GM21576 (cell line): ENCODE data around the gene THAP6.
A peak's percentile ranks its signal among the peaks of the same experiment; 100 is the strongest.
"Not testable (repeated sequence)": the region's sequence is repeated elsewhere in the genome, so short reads cannot be mapped to it uniquely, and the experiment has no call there.

Source experiments
- ATAC-seq: cut with Tn5 transposase; IDR thresholded peaks from one replicate; pipeline ENCODE4 v1.9.1; 2021; ENCODE audit warnings: mild to moderate bottlenecking, moderate library complexity; ENCODE audit not compliant: unreplicated experiment

Gene THAP6, protein sequence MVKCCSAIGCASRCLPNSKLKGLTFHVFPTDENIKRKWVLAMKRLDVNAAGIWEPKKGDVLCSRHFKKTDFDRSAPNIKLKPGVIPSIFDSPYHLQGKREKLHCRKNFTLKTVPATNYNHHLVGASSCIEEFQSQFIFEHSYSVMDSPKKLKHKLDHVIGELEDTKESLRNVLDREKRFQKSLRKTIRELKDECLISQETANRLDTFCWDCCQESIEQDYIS

DNA sequence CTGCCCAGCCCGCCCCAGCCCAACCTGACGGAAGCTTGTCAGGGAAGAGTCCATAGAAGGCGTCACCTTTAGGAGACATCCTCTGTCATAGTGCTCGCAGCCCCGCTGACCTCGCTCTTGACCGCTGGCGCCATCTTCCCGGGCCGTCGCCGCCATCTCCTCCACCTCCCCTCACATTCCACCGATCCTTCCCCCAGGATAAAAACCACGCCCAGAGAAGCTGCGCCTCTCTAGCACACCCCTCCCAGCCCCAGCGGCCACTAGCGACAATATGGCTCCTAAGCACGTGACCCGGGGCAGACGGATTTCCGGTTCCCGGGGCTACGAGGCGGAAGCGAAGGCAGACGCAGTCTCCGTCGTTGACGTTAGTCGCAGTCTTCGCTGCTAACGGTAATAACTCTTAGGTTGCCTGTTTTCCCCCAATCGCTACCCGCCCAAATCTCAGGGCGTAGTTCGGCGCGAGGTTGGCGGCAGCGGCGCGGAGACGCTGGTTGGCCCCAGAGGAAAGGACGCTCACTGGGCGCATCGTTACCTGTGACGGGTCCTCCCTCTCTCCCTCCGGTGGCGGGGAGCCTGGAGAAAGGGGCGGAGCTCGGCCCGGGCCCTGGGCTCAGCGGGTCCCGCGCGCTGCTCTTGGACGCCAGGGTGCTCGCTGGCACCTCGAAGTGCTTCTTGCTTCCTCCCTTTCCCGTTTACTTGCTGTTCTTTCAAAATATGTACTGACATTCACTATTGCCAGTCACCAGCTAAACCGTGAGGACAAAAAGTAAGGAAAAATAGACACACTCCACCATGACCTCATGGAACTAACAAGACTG is at the start of gene THAP6, which contains the start of gene RCHY1:
THAP6 (plus strand) TSS at position 343 of the 818 bp plus-strand sequence. CDS start 980 bp downstream, outside the sequence.
RCHY1 (minus strand) TSS at position 273 of the 818 bp plus-strand sequence; CDS start at position 156, 117 bp downstream.
- peak; percentile 92 for ATAC-seq

DNA sequence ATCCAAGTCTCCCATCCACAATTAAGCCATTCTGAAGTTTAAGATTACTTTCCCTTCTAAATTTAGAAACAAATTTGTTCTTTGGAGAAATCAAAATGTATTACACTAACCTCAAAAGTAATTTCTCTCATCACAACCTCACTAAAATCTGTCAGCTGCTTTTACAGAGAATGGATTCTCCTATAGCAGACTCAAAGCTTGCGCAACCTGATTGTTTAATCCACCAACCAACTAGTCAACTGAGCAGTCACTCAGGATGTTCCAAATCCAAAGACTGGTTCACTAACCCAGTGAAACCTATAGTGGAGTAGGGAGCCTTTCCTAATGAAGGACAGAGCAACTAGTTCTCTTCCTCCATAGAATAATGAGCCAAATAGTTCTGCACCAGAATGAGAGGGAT is 44.4 kb upstream of the THAP6 start:
- ATAC-seq = no peak

DNA sequence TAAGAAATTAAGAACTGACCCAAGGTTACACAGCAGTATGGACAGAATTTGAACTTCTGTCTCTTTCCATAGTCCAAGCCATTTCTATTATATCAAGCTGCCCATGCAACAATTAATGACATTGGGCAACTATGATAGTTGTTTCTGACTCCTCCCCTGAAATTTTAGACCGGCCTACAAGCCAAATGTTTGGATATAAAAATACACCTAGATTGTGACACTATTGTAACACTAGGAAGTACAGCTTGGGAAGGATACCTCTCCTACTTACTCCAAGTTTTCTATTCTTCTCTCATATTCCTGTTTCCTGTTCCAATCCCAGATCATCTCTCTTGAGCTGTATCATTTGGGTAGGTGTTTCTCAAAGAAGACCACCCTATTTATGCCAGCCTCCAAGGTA is 43.5 kb upstream of the THAP6 start:
- no peak for ATAC-seq

DNA sequence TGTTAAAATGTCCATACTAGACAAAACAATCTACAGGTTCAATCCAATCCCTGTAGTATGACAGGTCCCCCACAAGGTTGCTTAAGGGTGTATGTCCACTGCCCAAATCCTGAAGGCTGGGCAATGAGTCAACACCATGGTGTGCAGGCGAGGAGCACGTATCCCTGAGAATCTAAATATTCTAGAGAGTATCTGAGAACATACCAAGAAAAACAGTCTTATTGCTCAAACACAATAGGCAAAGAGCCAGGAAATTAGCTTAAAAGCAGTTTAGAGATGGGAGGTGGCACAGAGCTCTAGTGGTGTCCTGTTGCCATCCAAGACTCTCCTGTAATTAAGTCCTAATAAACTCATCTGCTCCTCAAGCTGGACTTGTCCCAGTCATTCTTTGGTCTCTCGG is 37.1 kb upstream of the THAP6 start:
- ATAC-seq = no peak

DNA sequence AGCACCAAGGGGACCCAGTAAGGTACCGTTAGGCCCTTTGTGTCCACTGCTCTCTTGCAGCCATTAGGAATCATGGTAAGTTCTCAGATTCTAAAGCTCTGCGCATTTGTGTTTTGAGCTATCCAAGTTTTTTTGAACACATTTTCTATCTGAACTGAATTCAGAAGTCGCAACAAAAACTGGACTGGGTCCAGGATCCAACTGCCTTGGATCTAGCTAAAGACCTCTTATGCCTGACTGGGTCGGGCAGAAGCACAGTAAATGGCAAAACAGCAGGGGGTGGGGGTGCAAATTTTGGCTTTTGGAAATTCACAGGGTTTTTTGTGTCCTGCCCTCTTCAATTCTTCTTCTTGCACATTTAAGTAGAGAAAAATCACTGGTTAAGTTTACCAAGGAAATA is 30.1 kb upstream of the THAP6 start:
- no peak for ATAC-seq

DNA sequence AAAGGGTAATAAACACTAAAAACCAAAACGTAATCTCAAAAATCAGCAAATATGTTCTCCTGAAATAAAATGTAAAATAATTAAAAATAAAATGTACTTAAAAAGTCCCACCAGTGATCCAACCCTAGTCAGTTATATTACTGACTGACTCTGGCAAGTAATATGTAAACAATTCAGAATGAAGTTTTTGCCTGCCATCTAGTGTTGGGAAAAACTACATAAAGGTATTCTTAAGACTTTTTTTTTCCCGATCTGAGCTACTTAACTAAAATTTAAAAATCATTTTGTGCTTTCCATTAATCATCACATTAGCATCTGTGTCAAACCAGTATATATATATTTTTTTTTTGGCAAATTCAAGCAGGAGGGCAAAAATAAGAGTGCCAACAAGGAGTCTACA is 24.1 kb upstream of the THAP6 start:
- no peak for ATAC-seq

DNA sequence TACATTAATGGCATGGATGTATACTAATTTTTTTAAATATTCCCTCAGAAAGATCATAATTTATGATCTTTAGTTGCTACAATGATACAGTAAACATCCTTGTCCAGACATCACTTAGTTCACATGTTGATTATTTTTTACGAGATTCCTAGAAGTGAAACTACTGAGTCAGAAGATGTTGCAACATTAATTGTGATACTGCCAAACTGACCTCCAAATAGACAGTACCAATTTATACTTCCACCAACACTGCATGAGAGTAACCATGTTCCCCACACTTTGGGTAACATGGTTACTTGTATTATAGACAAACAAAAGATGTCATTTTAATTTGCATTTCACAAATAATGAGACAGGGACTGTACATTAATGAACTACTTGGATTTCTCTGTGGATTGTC is 19.7 kb upstream of the THAP6 start:
- no peak for ATAC-seq

DNA sequence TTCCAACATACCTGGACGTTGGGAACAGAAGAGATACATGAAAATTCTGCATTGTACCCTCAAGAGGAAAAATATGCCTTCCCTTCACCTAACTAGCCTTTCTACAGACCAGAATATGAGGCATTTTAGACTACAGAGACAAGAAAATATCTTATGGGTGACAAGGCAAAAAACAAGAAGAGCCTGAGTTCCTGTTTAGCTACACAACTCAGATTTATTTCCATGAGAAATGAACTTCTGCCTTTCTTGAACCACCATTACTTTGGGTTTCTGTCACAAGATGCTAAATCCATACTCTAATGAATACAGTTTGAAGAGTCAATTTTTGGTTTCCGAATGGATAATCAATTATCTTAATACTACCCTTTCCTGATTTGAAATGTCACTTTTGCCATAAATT is 18.8 kb upstream of the THAP6 start:
- ATAC-seq = no peak

DNA sequence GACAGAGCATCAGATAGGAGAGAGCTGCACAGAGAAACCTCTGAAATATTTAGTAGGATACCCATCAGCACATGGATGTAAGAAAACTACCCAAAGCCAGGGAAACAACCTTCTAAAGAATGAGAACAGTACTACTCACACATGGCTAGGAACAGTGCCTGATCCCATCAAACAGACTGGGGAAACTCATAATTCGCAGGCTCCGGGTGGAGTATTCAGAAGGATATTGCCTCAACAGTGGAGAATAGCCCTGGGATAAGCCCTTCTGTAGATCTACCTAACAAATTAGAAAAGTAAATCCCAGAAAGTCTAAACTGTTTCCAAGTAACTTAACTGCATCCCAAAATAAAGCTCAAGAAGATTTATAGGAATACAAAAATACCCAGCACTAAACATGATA is 17.9 kb upstream of the THAP6 start:
- ATAC-seq = no peak

DNA sequence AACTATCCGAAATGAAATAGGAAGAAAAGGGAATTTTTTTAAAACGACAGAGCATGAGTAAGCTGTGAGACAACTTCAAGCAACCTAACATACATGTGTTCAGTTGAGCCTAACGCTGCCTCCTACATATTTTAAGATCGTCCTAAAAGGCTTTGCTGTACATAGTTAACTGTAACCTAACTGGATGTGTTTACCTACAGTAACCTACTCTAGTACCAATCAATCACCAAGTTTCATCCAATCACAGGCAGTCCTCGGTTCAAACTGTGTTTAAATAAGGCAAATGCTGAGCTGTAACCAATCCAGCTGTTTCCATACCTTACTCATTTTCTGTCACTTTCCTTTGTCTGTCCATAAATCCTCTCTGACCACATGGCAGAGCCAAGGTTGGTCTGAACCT is 17.1 kb upstream of the THAP6 start:
- no peak for ATAC-seq

DNA sequence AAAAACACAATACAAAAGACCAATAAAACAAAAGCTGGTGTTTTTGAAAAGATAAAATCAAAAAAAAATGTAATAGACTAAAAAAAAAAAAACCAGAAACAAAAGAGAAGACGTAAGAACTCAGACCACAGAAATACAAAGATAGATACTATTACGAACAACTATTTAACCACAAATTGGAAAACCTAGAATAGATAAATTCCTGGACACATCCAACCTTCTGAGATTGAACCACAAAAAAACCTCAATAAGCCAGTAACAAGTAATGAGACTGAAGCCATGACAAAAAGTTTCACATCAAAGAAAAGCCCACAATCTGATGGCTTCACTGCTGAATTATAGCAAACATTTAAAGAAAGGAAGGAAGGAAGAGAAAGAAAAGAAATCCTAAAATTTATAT is 16.2 kb upstream of the THAP6 start:
- no peak for ATAC-seq

DNA sequence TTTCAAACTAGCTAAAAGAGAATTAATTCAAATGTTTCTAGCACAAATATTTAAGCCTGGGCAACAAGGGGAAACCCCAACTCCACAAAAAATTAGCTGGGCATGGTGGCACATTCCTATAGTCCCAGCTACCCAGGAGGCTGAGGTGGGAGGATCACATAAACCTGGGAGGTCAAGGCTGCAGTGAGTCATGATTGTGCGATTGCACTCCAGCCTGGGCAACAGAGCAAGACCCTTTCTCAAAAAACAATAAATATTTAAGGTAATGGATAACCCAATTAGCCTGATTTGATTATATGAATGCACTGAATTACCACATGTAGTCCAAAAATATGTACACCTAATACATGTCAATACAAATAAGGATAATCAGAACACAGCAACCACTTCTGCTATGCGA is 14.4 kb upstream of the THAP6 start:
- ATAC-seq = no peak

DNA sequence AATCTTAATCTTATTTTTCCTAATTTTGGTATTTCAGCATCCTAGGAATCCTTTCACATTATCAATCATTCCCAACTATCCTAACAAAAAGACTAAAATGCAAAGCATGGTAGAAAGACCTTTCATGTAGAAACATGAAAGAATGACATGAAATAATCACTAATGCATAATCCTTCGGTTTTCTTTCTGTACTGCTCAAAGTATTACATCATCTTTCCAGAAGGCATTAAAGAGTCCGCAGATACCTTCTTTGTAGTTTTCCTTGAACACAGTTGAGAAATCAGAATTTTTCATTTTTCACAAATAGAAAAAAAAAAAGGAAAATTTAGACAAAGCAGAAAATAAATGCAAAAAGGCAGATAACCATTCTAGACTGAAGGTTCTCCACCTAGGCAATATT is 11.6 kb upstream of the THAP6 start:
- no peak for ATAC-seq

DNA sequence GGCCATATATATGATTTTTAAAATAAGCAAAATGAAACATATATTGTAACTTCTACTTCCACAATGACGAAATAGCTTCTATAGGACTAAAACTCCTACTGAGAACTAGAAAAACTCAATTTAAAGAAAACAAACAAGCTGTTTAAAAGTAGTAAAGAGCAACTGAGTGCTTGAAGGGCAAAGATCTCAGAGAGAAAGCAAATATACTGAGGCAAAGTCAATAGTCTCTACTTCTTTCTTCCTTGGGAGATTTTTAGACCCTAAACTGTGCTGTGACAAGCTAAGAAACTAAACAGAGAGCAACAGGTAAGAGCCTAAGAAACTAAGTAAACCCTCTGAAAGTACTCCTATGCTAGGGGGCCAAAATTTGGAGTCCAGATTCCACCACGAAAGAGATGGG is 8.6 kb upstream of the THAP6 start:
- ATAC-seq = no peak

DNA sequence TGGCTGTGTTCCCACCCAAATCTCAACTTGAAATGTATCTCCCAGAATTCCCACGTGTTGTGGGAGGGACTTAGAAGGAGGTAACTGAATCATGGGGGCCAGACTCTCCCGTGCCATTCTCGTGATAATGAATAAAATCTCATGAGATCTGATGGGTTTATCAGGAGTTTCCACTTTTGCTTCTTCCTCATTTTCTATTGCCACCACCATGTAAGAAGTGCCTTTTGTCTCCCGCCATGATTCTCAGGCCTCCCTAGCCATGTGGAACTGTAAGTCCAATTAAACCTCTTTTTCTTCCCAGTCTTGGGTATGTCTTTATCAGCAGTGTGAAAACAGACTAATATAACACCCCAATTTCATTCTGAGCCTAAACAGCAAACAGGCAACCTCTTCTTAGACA is 4.7 kb upstream of the THAP6 start:
- ATAC-seq = not testable (repeated sequence)

DNA sequence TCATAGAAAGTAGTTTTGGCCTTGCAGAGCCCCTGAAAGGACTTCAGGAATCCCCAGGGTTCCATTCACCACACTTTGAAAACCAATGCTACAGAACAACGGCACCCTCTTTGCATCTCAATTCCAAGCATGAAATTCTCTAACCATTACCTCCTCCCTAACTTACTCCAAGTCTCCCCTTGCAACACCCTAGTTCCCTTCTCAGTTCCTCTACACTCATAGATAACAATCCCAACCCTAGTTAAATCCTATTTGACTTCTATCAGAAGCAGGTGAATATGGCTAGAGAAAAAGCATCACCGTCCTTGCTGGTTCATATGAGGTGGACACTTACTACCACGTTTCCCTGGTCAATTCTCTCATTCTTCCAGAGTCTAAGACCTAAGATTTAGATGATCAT is 2.4 kb upstream of the THAP6 start:
- no peak for ATAC-seq

DNA sequence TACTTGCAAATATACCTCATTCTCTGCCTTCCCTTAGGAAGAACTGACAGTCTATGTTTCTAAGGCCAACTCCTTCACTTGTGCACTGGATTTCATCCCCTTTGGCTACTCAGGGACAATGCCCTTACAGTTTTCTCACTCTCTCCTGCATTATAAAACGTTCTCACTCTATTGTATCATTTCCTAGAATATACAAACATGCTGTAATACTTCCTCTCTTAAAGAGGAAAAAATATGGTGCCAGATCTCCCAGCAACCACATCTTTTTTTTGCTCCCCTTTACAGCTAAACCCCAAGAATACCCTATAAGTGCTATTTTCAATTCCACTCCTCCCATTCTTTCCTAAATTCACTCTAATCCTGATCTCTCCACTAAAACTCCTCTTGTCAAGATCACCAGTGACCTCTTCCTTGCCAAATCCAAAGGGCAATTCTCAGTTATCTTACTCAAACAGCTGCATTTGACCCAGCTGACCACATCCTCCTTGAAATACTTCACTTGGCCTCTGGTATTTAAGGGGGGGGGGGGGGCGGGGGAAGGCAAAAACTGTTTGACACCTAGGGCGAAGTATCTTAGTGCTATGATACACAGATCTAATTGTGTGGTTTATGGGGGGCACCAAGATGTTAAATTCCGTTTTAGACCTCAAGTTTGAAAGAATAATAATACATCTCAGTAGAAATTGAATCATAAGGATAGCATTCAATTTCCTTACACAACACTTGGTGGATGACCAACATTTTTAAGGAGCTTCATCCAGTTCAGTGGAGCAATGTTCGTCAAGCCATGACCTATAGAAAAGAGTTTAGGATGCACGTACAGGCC is 1.7 kb upstream of the THAP6 start:
- ATAC-seq = no peak

DNA sequence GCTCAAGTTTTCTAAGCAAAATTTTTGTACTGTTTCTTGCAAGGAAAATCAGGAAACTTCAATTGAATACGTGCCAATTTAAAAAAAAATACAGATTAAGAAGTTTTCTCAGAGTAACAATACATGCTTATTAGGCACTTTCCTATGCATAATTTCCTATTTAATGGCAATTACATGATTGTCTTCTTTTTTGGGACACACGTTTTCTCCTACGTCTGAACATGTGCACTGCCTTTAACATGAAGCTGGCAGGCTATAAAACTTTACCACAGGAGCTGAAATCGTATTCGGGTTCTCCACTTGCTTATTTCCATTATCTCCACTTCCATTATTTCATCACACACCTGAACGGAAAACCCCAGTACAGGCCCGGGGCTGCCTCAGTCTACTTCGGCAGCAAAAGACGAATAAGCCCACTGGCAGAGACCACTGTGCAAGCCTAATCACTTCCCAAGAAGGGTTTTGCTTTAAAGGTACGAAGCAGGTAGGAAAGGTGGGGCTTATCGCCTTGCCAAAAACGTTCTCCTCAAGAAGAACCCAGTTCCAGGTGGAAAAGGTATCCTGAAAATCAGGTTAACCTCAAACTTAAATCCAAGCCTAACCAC is 645 bp upstream of the THAP6 start:
- ATAC-seq = no peak

DNA sequence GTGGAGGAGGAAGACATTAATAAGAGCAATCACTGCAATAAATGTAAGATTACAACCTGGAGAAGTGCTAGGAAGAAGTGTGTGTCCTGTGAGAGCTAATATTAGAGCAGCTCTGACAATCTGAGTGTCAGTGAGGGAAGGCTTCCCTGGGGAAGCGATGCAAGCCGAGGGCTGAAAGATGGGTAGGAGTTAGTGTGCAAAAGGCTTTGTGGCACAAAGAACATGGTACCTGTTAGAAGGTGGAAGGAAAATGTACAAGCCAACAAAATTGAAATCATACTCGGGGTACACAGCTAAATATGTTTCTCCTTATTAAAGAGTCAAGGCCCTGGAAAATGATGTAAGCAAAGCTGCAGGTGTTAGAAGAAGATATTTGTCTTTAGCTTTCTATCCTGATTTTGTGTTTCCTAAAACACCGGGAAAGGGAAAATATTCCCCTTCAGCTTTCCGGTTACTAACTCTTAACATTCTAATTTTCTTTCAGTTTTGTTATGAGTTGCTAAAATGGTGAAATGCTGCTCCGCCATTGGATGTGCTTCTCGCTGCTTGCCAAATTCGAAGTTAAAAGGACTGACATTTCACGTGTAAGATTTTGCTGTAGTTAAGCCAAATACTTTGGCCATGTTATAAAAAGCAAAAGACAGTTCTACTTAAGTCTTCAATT is 808 bp downstream of the THAP6 start:
- peak; percentile 0 for ATAC-seq

DNA sequence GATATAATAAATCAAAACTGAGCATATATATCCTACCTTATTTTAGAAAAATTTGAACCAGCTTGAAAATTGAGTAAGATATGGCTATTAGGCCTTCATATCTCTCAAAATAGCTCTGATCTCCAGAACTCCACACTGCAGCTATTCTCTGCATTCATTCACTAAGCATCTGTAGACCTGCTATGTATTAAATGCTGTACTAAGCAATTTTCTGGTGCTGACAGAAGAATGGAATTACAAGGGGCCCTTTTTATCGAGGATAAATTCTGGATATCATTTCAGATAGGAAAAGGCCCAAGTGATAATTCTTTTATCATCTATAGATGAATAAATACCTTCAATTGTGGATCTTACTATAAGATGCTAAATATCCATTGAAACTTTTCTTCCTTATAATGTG is 1.9 kb downstream of the THAP6 start:
- no peak for ATAC-seq

DNA sequence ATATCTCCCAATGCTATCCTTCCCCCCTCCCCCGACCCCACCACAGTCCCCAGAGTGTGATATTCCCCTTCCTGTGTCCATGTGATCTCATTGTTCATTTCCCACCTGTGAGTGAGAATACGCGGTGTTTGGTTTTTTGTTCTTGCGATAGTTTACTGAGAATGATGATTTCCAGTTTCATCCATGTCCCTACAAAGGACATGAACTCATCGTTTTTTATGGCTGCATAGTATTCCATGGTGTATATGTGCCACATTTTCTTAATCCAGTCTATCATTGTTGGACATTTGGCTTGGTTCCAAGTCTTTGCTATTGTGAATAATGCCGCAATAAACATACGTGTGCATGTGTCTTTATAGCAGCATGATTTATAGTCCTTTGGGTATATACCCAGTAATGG is 5.2 kb downstream of the THAP6 start:
- ATAC-seq = not testable (repeated sequence)
